K562 (cell line): ENCODE data around the gene ACAA2. TPM values are rescaled to one million over a fixed set of nuclear protein-coding genes. Genes with fewer than 3 reads are reported as not detected.

Experiments used
- ATAC-seq: fragments of 200-7000 bp; cut with Tn5 transposase; 3 replicates; pipeline ENCODE4 v1.9.1; 2020; ENCODE audit warnings: moderate library complexity
- BruUV-seq: library from RNA; stranded (reverse); fragments of 400-500 nt; replicated peaks from 2 replicates; lab custom pipeline; 2021; lab: Mats Ljungman, UMichigan
- CTCF ChIA-PET: fragments of 300-600 bp; formaldehyde crosslinking; extraction: SDS; loops from one replicate; lab custom pipeline; 2021; ENCODE audit warnings: low intra/inter-chr PET ratio; lab: Yijun Ruan, JAX
- POLR2A ChIA-PET: fragments of 300-600, 350-650 bp; sonication (Branson Sonifier 250); formaldehyde crosslinking; extraction: SDS; loops from one replicate; lab custom pipeline; 2021; ENCODE audit warnings: antibody characterized with exemption, inconsistent platforms; lab: Yijun Ruan, JAX
- DNase-seq, 4 experiments: peaks; one replicate each; pipeline versions ENCODE4 v3.0.0 to v3.0.0-alpha.2; 2011 to 2018; ENCODE audit warnings: low spot score in 3 of 4, mixed read lengths in 3 of 4; ENCODE audit errors: extremely low read depth in 1 of 4
- FAIRE-seq: peaks from 2 replicates; lab custom pipeline; 2011; peaks lifted over from hg19 to GRCh38; lab: Jason Lieb, UNC
- H2AFZ ChIP-seq: 2 replicates; pipeline ENCODE4 v1.6.0; 2011; ENCODE audit warnings: low read depth, low read length, control low read depth, inconsistent platforms
- H3K27ac ChIP-seq: fragments of 200-600 bp; 3 replicates; pipeline ENCODE4 v1.8.0; 2011; ENCODE audit warnings: low read depth, mild to moderate bottlenecking, control low read depth, inconsistent platforms, low read length, moderate library complexity, mixed read lengths; ENCODE audit errors: extremely low read depth
- H3K27me3 ChIP-seq, 2 experiments: fragments of 300-600 bp in 1 of 2; 2 replicates in 1 of 2; 3 replicates in 1 of 2; pipeline versions ENCODE4 v1.6.0 to v1.8.0; 2011; ENCODE audit warnings: inconsistent platforms in 2 of 2, low read length in 2 of 2, mild to moderate bottlenecking in 1 of 2, mixed read lengths in 1 of 2, moderate library complexity in 1 of 2; ENCODE audit not compliant: control insufficient read depth in 2 of 2, insufficient read depth in 2 of 2
- H3K36me3 ChIP-seq: fragments of 300-600 bp; 3 replicates; pipeline ENCODE4 v1.8.0; 2011; ENCODE audit warnings: mild to moderate bottlenecking, low read length, inconsistent platforms; ENCODE audit not compliant: control insufficient read depth, insufficient read depth
- H3K4me1 ChIP-seq, 2 experiments: fragments of 200-600 bp in 1 of 2; replicated peaks in 1 of 2; 2 replicates in 1 of 2; 3 replicates in 1 of 2; pipeline versions ENCODE4 v1.5.1 to v1.8.0; 2011; ENCODE audit warnings: inconsistent platforms in 2 of 2, low read length in 2 of 2, mild to moderate bottlenecking in 1 of 2, mixed read lengths in 1 of 2, moderate library complexity in 1 of 2; ENCODE audit not compliant: control insufficient read depth in 2 of 2, insufficient read depth in 2 of 2
- H3K4me2 ChIP-seq: 2 replicates; pipeline ENCODE4 v1.6.1; 2011; ENCODE audit warnings: low read length, control low read depth, inconsistent platforms, mixed read lengths; ENCODE audit not compliant: insufficient read depth
- H3K4me3 ChIP-seq: fragments of 200-600 bp; sonication (generic), shearing (Covaris generic); 2 replicates; pipeline ENCODE4 v1.5.1; 2016; ENCODE audit warnings: control low read depth, inconsistent platforms
- H3K79me2 ChIP-seq: fragments of 200-600 bp; 3 replicates; pipeline ENCODE4 v1.8.0; 2011; ENCODE audit warnings: low read length, inconsistent platforms; ENCODE audit not compliant: control insufficient read depth, insufficient read depth
- H3K9ac ChIP-seq, 2 experiments: 2 replicates each; pipeline versions ENCODE4 v1.6.0 to v1.6.1; 2011; ENCODE audit warnings: low read depth in 2 of 2, low read length in 2 of 2, control low read depth in 1 of 2, inconsistent platforms in 1 of 2, mild to moderate bottlenecking in 1 of 2, mixed read lengths in 1 of 2; ENCODE audit not compliant: insufficient read depth in 1 of 2
- H3K9me1 ChIP-seq: one replicate; pipeline ENCODE4 v1.6.0; 2011; ENCODE audit warnings: inconsistent platforms, mild to moderate bottlenecking, low read length, moderate library complexity; ENCODE audit not compliant: control insufficient read depth, insufficient read depth
- H3K9me3 ChIP-seq: replicated peaks from 2 replicates; pipeline ENCODE4 v1.5.1; 2011; ENCODE audit warnings: low read depth, low read length, inconsistent platforms; ENCODE audit not compliant: control insufficient read depth, insufficient read depth
- H4K20me1 ChIP-seq: replicated peaks from 2 replicates; pipeline ENCODE4 v1.6.1; 2011; ENCODE audit warnings: low read length, inconsistent platforms, mixed read lengths; ENCODE audit not compliant: control insufficient read depth, insufficient read depth
- BACH1 ChIP-seq: fragments of 200-800 bp; sonication (Bioruptor generic); IDR thresholded peaks from 2 replicates; pipeline ENCODE4 v1.6.1; 2016; ENCODE audit warnings: missing genetic modification characterization, missing compliant biosample characterization
- CAMTA2 ChIP-seq: fragments of 250-450 bp; sonication (Bioruptor Pico); conservative IDR thresholded peaks from 2 replicates; pipeline ENCODE4 v1.5.1; 2022
- CSDE1 ChIP-seq, 2 experiments: fragments of 450-650 bp; IDR thresholded peaks; 2 replicates each; pipeline ENCODE4 v1.6.1; 2016; ENCODE audit warnings: mild to moderate bottlenecking in 1 of 2
- E2F1 ChIP-seq: sonication (generic); formaldehyde crosslinking; IDR thresholded peaks from 2 replicates; pipeline ENCODE4 v1.8.1; 2023; ENCODE audit warnings: mild to moderate bottlenecking, missing genetic modification reagents, moderate library complexity
- FOXK2 ChIP-seq, 2 experiments: fragments of 450-650 bp; IDR thresholded peaks in 1 of 2; conservative IDR thresholded peaks in 1 of 2; 2 replicates each; pipeline ENCODE4 v1.6.1; 2016; ENCODE audit warnings: low read depth in 2 of 2, mild to moderate bottlenecking in 1 of 2
- HDAC6 ChIP-seq: IDR thresholded peaks from 2 replicates; pipeline ENCODE4 v1.6.1; 2012; ENCODE audit warnings: low read depth, mild to moderate bottlenecking, control low read depth, inconsistent platforms, low read length, moderate library complexity
- HDAC8 ChIP-seq: fragments of 450-650 bp; IDR thresholded peaks from 2 replicates; pipeline ENCODE4 v1.6.1; 2016; ENCODE audit warnings: mild to moderate bottlenecking, missing genetic modification characterization, moderate library complexity, missing compliant biosample characterization
- HDGF ChIP-seq: fragments of 450-650 bp; IDR thresholded peaks from 2 replicates; pipeline ENCODE4 v1.6.1; 2016
- MTF1 ChIP-seq: fragments of 250-450 bp; sonication (Bioruptor Pico); IDR thresholded peaks from 2 replicates; pipeline ENCODE4 v1.9.0; 2021; ENCODE audit warnings: moderate library complexity, mild to moderate bottlenecking, inconsistent platforms, borderline replicate concordance
- NR1H2 ChIP-seq: sonication (generic); formaldehyde crosslinking; IDR thresholded peaks from 2 replicates; pipeline ENCODE4 v1.4.0; 2020; ENCODE audit warnings: mild to moderate bottlenecking, missing genetic modification reagents
- NR2C2 ChIP-seq, 2 experiments: fragments of 200-800 bp in 1 of 2; sonication (Bioruptor generic) in 1 of 2; sonication (generic) in 1 of 2; formaldehyde crosslinking in 1 of 2; IDR thresholded peaks; 2 replicates each; pipeline versions ENCODE4 v1.6.1 to v1.8.0; 2016 to 2022; ENCODE audit warnings: mild to moderate bottlenecking in 1 of 2, missing compliant biosample characterization in 1 of 2, missing genetic modification characterization in 1 of 2, missing genetic modification reagents in 1 of 2
- NRF1 ChIP-seq, 2 experiments: fragments of 450-650 bp; IDR thresholded peaks in 1 of 2; conservative IDR thresholded peaks in 1 of 2; 2 replicates each; pipeline ENCODE4 v1.6.1; 2014; ENCODE audit warnings: mild to moderate bottlenecking in 2 of 2
- POLR3G ChIP-seq: IDR thresholded peaks from 2 replicates; pipeline ENCODE4 v1.6.1; 2011; ENCODE audit not compliant: insufficient read length, insufficient replicate concordance; ENCODE audit errors: extremely low read depth
- SIX5 ChIP-seq, 2 experiments: IDR thresholded peaks; 2 replicates each; pipeline ENCODE4 v1.6.1; 2011; ENCODE audit warnings: low read length in 2 of 2, borderline replicate concordance in 1 of 2, low read depth in 1 of 2, mild to moderate bottlenecking in 1 of 2, moderate library complexity in 1 of 2; ENCODE audit not compliant: insufficient read depth in 1 of 2
- SNRNP70 ChIP-seq: fragments of 200-400 bp; formaldehyde crosslinking; optimal IDR thresholded peaks from 2 replicates; pipeline ENCODE3; 2017; ENCODE audit warnings: low read depth, low read length
- USF1 ChIP-seq: sonication (generic); formaldehyde crosslinking; IDR thresholded peaks from 2 replicates; pipeline ENCODE4 v1.9.0; 2022; ENCODE audit warnings: mild to moderate bottlenecking, missing genetic modification reagents
- XRCC4 ChIP-seq: IDR thresholded peaks from one replicate; pipeline ENCODE4 v1.6.1; 2011; ENCODE audit not compliant: insufficient read depth, insufficient read length; ENCODE audit errors: extremely low read depth
- ZNF639 ChIP-seq, 2 experiments: fragments of 200-800 bp in 1 of 2; sonication (Bioruptor generic) in 1 of 2; sonication (generic) in 1 of 2; formaldehyde crosslinking in 1 of 2; IDR thresholded peaks in 1 of 2; conservative IDR thresholded peaks in 1 of 2; 2 replicates each; pipeline versions ENCODE4 v1.5.0 to v1.6.1; 2016 to 2020; ENCODE audit warnings: missing compliant biosample characterization in 1 of 2, missing genetic modification characterization in 1 of 2, missing genetic modification reagents in 1 of 2
- ZNF699 ChIP-seq: fragments of 250-450 bp; sonication (Bioruptor Pico); IDR thresholded peaks from 2 replicates; pipeline ENCODE4 v1.8.0; 2021; ENCODE audit warnings: mild to moderate bottlenecking, moderate library complexity; ENCODE audit not compliant: insufficient replicate concordance
- WGBS: fragments of 100-300 bp; shearing (Covaris generic); methylation state at CpG from one replicate; pipeline ENCODE4 v1.1.6; 2016; ENCODE audit warnings: low coverage, mixed read lengths; ENCODE audit not compliant: insufficient coverage; ENCODE audit errors: missing lambda C conversion rate; 5-methylcytosine and 5-hydroxymethylcytosine counted together
- in situ Hi-C: fragments of 300-500 bp; cut with MboI; formaldehyde crosslinking; loops from 4 replicates; pipeline ENCODE4 v1.15.0; 2018; ENCODE audit warnings: inconsistent platforms, mixed read lengths
- intact Hi-C: fragments of 100-400 bp; cut with micrococcal nuclease; formaldehyde crosslinking; loops from 2 replicates; pipeline ENCODE4 v1.14.2; 2022
- polyA plus RNA-seq, 8 experiments: library from polyadenylated mRNA; depleted of rRNA in 4 of 8; stranded (reverse) in 5 of 8; unstranded in 3 of 8; fragments of >200 nt; fragmentation: Nextera tagmentation in 2 of 8; fragmentation: Illumina TruSeq in 1 of 8; extraction: Ambion mirVana in 2 of 8; extraction: Trizol in 1 of 8; gene quantifications; 2 replicates each; pipeline versions ENCODE4 v1.2.1 to v1.2.3, GENCODE V29; 2011 to 2014; ENCODE audit warnings: inconsistent platforms in 1 of 8, missing spikeins in 1 of 8
- total RNA-seq, 7 experiments: library from RNA; depleted of rRNA in 6 of 7; stranded (reverse); fragments of >200 nt in 6 of 7; fragmentation: Illumina TruSeq in 2 of 7; extraction: Trizol in 2 of 7; gene quantifications; 2 replicates each; pipeline versions ENCODE4 v1.2.1 to v1.2.3, GENCODE V29; 2011 to 2021; ENCODE audit warnings: low replicate concordance in 1 of 7

ACAA2 gene
- total and polyA plus RNA-seq, 9 of the 15 experiments (the other 6 are each of a cell fraction or from before 2014, with no cell fraction given): 13.2 to 31.5 (median 21.7) TPM

GRCh38 chr18:49749563-49749962 is 63.8 kb downstream of the ACAA2 start:
- Histone ChIP-seq H3K27ac (no peak overlapping the region), H2AFZ (no peak overlapping the region), H3K27me3 (peaks cover 0 to 28% of the 10 kb centered on the region in 2 experiments; a peak in 3 of 5 replicates), H3K9ac (no peak overlapping the region), H3K4me3 (no peak overlapping the region), H3K9me3 (no peaks in the 10 kb centered on the region), H3K4me1 (no peaks in the 10 kb centered on the region), H3K9me1 (no peaks in the 10 kb centered on the region), H4K20me1 (no peaks in the 10 kb centered on the region), H3K4me2 (no peak overlapping the region), H3K79me2 (no peaks in the 10 kb centered on the region), H3K36me3 (no peaks in the 10 kb centered on the region)
- intact Hi-C loops: no loop called here
- DNase-seq: no peak
- ChIA-PET CTCF (no interaction called here), POLR2A (interaction anchor here (0.6 to 0.7 kb wide), 2 partner anchors 10 to 51 kb away, joined by 3 to 4 read pairs; no protein-coding TSS in a partner anchor)
- no peak for FAIRE-seq
- 6% methylated on average over 8 of the region's 8 CpGs for WGBS
- BruUV-seq: no TSS peak
- in situ Hi-C loops: no loop called here
- ATAC-seq: no peak
- TF ChIP-seq FOXK2 (conservative IDR thresholded peaks at IDR 0.05 in 1 of 2, IDR thresholded peaks at IDR 0.05 in 1 of 2; ENCODE audit: low read depth in 2 of 2): no peak
- TF ChIP-seq HDAC6: no peak
- TF ChIP-seq USF1 (CRISPR knock-in tag): no peak
- TF ChIP-seq SIX5 (IDR thresholded peaks at IDR 0.05; ENCODE audit: borderline replicate concordance in 1 of 2, insufficient read depth in 1 of 2, low read depth in 1 of 2, low read length in 2 of 2): no peak
- no peak for TF ChIP-seq POLR3G
- TF ChIP-seq ZNF639 (CRISPR knock-in tag; conservative IDR thresholded peaks at IDR 0.05 in 1 of 2, IDR thresholded peaks at IDR 0.05 in 1 of 2): no peak
- TF ChIP-seq NR2C2 (CRISPR knock-in tag; IDR thresholded peaks at IDR 0.05): no peak
- no peak for TF ChIP-seq NR2C2 (tag; IDR thresholded peaks at IDR 0.05)
- no peak for TF ChIP-seq HDAC8 (tag)
- no peak for TF ChIP-seq MTF1 (CRISPR knock-in tag)
- TF ChIP-seq CSDE1 (IDR thresholded peaks at IDR 0.05): no peak
- TF ChIP-seq SNRNP70: no peak
- TF ChIP-seq CAMTA2 (CRISPR knock-in tag): no peak
- TF ChIP-seq XRCC4: no peak
- no peak for TF ChIP-seq NR1H2
- no peak for TF ChIP-seq ZNF699
- TF ChIP-seq NRF1 (conservative IDR thresholded peaks at IDR 0.05 in 1 of 2, IDR thresholded peaks at IDR 0.05 in 1 of 2): no peak
- no peak for TF ChIP-seq BACH1 (tag)
- TF ChIP-seq E2F1 (CRISPR knock-in tag): no peak
- TF ChIP-seq HDGF: no peak
